Lower lobe of right lung (tissue), 2 donors: ENCODE results near the gene PPP3CB. TPM values are rescaled to one million over a fixed set of nuclear protein-coding genes. Genes with fewer than 3 reads are reported as not detected.
A peak's percentile ranks its signal among the peaks of the same experiment; 100 is the strongest.

Experiments used
- ATAC-seq, 2 donors: fragments of 200-7000 bp; cut with Tn5 transposase; one replicate each; pipeline ENCODE4 v1.9.1; 2020 to 2022; ENCODE audit warnings: mild to moderate bottlenecking in 2 of 2, moderate library complexity in 2 of 2
- DNase-seq: peaks from one replicate; pipeline ENCODE4 v3.0.0-alpha.2; 2020
- H3K27ac ChIP-seq: fragments of 200-600 bp; one replicate; pipeline ENCODE4 v1.8.0; 2022
- H3K27me3 ChIP-seq: fragments of 200-600 bp; one replicate; pipeline ENCODE4 v1.8.0; 2022; ENCODE audit warnings: low read depth
- H3K36me3 ChIP-seq: fragments of 200-600 bp; one replicate; pipeline ENCODE4 v1.8.0; 2022; ENCODE audit warnings: mild to moderate bottlenecking
- H3K4me1 ChIP-seq: fragments of 200-600 bp; one replicate; pipeline ENCODE4 v1.8.0; 2022
- H3K4me3 ChIP-seq: fragments of 200-600 bp; one replicate; pipeline ENCODE4 v1.8.0; 2022; ENCODE audit warnings: mild to moderate bottlenecking
- H3K9me3 ChIP-seq: fragments of 200-600 bp; one replicate; pipeline ENCODE4 v1.8.0; 2022
- CTCF ChIP-seq: fragments of 200-600 bp; IDR thresholded peaks from one replicate; pipeline ENCODE4 v1.8.0; 2022; ENCODE audit warnings: antibody characterized with exemption, mild to moderate bottlenecking
- intact Hi-C: fragments of 100-400 bp; cut with DNase I; formaldehyde crosslinking; loops from one replicate; pipeline ENCODE4 v1.11.0; 2022
- total RNA-seq: library from RNA; stranded (reverse); fragmentation: NEBNext Ultra II Directional; extraction: Animal tissue kit (Norgen Biotek cat#: 25700); gene quantifications from one replicate; pipeline ENCODE4 v1.2.1, GENCODE V29; 2021
- donor health status: DM: no; HTN: yes; CAD: no; lungs with severe emphysema.

Gene PPP3CB
- total RNA-seq, 1 donor from 2014 or later: 41.3 TPM

- H3K36me3 ChIP-seq: peaks cover 5% of the 10 kb centered on the region
- H3K27ac ChIP-seq: no peak overlapping the region
- no peak for TF ChIP-seq CTCF
- DNase-seq (no peak), ATAC-seq (no peak)
- H3K27me3 ChIP-seq: no peaks in the 10 kb centered on the region
- H3K4me3 ChIP-seq: no peak overlapping the region
- intact Hi-C loops: no loop called here
- peaks cover 21% of the 10 kb centered on the region for H3K4me1 ChIP-seq
- no peaks in the 10 kb centered on the region for H3K9me3 ChIP-seq
These were observed 79.3 kb downstream of the PPP3CB start for GRCh38 chr10:73416571-73416970.

GRCh38 chr10:73414230-73414945, 81.4 kb downstream of the PPP3CB start:
- DNase-seq: no peak
- peak overlapping the region; percentile 96 for H3K27ac ChIP-seq

GRCh38 chr10:73413528-73414229, 82.1 kb downstream of the PPP3CB start, which contains the start of gene ANXA7:
TSS of gene ANXA7 (minus strand) at chr10:73414058. CDS start at chr10:73400856, 13,202 bp downstream.
- intact Hi-C loops: no loop called here
- TF ChIP-seq CTCF: peak; percentile 53
- ATAC-seq: peak; percentile 99
- Histone ChIP-seq H3K36me3 (no peaks in the 10 kb centered on the region), H3K27ac (peak within 1 kb of the TSS; percentile 96), H3K4me1 (peaks cover 29% of the 10 kb centered on the region), H3K4me3 (peak within 1 kb of the TSS; percentile 85), H3K9me3 (no peaks in the 10 kb centered on the region), H3K27me3 (no peaks in the 10 kb centered on the region)
- DNase-seq: peak; percentile 97

More at GRCh38 chr10:73414230-73414945, 81.4 kb downstream of the PPP3CB start:
- TF ChIP-seq CTCF: no peak
- Histone ChIP-seq H3K36me3 (no peaks in the 10 kb centered on the region), H3K27me3 (no peaks in the 10 kb centered on the region), H3K4me3 (peak overlapping the region; percentile 85), H3K4me1 (peaks cover 29% of the 10 kb centered on the region), H3K9me3 (no peaks in the 10 kb centered on the region)
- intact Hi-C loops: no loop called here
- peak; percentile 40 to 42 for ATAC-seq

- Histone ChIP-seq H3K27me3 (no peaks in the 10 kb centered on the region), H3K27ac (peak overlapping the region; percentile 96), H3K9me3 (no peaks in the 10 kb centered on the region), H3K36me3 (no peaks in the 10 kb centered on the region), H3K4me1 (peaks cover 29% of the 10 kb centered on the region), H3K4me3 (peak overlapping the region; percentile 85)
- ATAC-seq (peak; percentile 51 to 67), DNase-seq (no peak)
- intact Hi-C loops: no loop called here
- no peak for TF ChIP-seq CTCF
These were observed 82.7 kb downstream of the PPP3CB start for GRCh38 chr10:73413108-73413527.

GRCh38 chr10:73410897-73411296, 84.9 kb downstream of the PPP3CB start:
- Histone ChIP-seq H3K4me3 (no peak overlapping the region), H3K27ac (no peak overlapping the region), H3K36me3 (peaks cover 7% of the 10 kb centered on the region), H3K4me1 (peaks cover 35% of the 10 kb centered on the region), H3K27me3 (no peaks in the 10 kb centered on the region), H3K9me3 (no peaks in the 10 kb centered on the region)
- DNase-seq: no peak
- intact Hi-C loops: no loop called here
- no peak for ATAC-seq
- no peak for TF ChIP-seq CTCF
